Rectal smooth muscle tissue (tissue), 1 donor: ENCODE results near the gene MDH2.
"Not testable (repeated sequence)": the region's sequence is repeated elsewhere in the genome, so short reads cannot be mapped to it uniquely, and the experiment has no call there.

Experiments used
- H3K27ac ChIP-seq: one replicate; pipeline ENCODE4 v1.7.0; 2013; ENCODE audit warnings: low read depth, low read length, inconsistent platforms
- H3K27me3 ChIP-seq: one replicate; pipeline ENCODE4 v1.7.0; 2013; ENCODE audit warnings: low read length; ENCODE audit not compliant: control insufficient read depth, insufficient read depth
- H3K36me3 ChIP-seq: one replicate; pipeline ENCODE4 v1.7.0; 2013; ENCODE audit warnings: low read length; ENCODE audit not compliant: control insufficient read depth, insufficient read depth
- H3K4me1 ChIP-seq: one replicate; pipeline ENCODE4 v1.7.0; 2013; ENCODE audit warnings: low read length; ENCODE audit not compliant: control insufficient read depth, insufficient read depth
- H3K4me3 ChIP-seq: one replicate; pipeline ENCODE4 v1.7.0; 2013; ENCODE audit warnings: low read length
- H3K9ac ChIP-seq: one replicate; pipeline ENCODE4 v1.7.0; 2013; ENCODE audit warnings: low read length

Gene MDH2

DNA sequence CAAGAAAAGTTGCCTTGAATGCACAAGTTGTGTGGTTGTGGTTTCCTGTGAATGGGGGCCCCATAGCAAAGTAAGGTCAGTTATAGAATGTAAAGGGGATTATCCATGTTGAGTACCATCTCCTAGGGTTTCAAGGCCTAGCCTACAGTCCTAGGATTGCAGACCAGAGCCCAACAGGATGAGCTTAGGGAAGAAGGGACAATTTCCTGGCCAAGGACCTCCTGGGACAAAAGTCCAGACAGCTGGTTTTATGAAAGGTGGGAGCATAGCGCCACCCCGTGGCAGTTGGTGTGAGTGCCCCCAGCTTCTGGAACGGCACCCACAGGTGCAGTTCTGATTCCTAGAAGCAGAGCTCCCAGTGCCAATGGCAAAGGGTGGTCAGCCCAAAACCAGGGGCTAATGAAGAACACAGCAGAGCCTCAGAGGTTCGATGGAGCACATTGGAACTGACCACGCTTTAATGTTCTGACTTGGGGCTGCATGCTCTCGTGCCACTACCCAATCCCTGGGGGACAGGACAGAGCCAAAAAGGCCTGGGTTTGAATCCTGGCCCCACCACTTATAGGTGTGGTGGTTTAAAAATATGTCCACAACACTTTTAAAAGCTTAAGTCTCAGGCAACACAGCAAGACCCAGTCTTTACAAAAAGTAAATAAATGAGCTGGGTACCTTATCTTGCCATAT lies 27.7 kb upstream of the MDH2 start:
- H3K4me1 ChIP-seq: no peaks in the 10 kb centered on the region
- H3K27ac ChIP-seq: no peak overlapping the region
- H3K36me3 ChIP-seq: peaks cover 7% of the 10 kb centered on the region
- no peaks in the 10 kb centered on the region for H3K27me3 ChIP-seq
- H3K9ac ChIP-seq: no peak overlapping the region
- H3K4me3 ChIP-seq: no peak overlapping the region

DNA sequence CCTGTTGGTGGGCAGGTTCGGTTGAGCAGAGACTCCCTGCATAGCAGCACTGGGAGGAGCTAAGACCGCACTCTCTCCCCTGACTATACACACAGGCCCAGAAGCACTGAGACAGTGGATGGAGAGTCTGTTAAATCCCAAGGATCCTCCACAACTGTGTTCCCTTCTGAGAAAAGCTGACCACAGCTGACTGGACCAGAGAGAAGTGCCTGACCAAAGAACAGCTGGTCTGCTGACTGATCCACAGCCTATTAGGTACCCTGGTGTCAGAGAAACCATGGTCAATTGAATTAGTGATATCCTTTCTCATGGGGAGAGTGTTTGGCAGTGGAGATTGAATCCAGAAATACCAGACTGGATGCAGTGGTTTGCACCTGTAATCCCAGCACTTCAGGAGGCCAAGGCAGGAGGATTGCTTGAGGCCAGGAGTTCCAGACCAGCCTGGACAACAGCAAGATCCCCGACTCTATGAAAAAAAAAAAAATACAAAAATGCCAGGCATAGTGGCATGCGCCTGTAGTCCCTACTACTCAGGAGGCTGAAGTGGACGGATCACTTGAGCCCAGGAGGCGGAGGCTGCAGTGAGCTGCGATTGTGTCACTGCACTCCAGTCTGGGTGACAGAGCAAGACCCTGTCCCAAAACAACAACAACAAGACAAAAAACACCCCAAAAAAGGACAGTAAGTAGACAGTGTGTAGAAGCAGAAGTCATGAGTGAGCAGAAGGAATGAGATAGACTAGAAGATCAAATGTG lies 25.7 kb upstream of the MDH2 start:
- Histone ChIP-seq H3K27me3 (no peaks in the 10 kb centered on the region), H3K4me1 (no peaks in the 10 kb centered on the region), H3K27ac (no peak overlapping the region), H3K36me3 (peaks cover 9% of the 10 kb centered on the region), H3K9ac (no peak overlapping the region), H3K4me3 (no peak overlapping the region)

DNA sequence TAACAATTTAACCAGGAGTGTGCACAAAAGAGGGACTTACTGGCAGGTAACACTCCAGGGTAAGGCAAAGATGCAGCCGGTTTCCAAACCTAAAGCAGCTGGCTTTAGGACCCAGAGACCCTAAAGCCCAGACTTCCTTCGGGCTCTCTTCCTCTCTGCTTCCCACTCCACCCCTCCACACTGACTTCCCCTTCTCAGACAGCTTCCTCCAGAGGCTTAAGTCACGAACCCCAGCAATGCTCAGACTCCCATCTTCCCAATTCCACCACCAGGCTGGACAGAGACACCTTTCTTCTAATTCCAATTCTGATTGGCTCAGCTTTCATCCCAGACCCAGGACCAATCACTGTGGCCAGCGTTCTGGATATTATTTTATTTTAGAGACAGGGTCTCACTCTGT lies 24.9 kb upstream of the MDH2 start:
- H3K36me3 ChIP-seq: peaks cover 9% of the 10 kb centered on the region
- no peak overlapping the region for H3K4me3 ChIP-seq
- no peaks in the 10 kb centered on the region for H3K27me3 ChIP-seq
- H3K27ac ChIP-seq: no peak overlapping the region
- H3K4me1 ChIP-seq: no peaks in the 10 kb centered on the region
- no peak overlapping the region for H3K9ac ChIP-seq

DNA sequence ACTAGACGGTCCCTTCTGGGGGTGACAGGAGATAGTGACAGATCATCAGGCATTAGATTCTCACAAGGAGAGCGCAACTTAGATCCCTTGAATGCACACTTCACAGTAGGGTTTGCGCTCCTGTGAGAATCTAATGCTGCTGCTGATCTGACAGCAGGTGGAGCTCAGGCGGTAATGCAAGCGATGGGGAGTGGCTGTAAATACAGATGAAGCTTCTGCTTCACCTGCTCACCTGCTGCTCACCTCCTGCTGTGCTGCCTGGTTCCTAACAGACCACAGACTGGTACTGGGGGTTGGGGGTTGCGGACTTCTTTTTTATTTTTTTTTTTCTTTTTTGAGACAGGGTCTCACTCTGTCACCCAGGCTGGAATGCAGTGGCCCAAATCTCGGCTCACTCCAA lies 18.2 kb upstream of the MDH2 start:
- H3K27me3 ChIP-seq, H3K36me3 ChIP-seq, H3K9ac ChIP-seq, H3K27ac ChIP-seq, H3K4me1 ChIP-seq, H3K4me3 ChIP-seq: not testable (repeated sequence)

- H3K36me3 ChIP-seq: peaks cover 2% of the 10 kb centered on the region
- H3K4me3 ChIP-seq: no peak overlapping the region
- H3K27me3 ChIP-seq: no peaks in the 10 kb centered on the region
- H3K27ac ChIP-seq: no peak overlapping the region
- no peaks in the 10 kb centered on the region for H3K4me1 ChIP-seq
- H3K9ac ChIP-seq: no peak overlapping the region
Observed at GRCh38 chr7:76031964-76032363, 15.9 kb upstream of the MDH2 start.

DNA sequence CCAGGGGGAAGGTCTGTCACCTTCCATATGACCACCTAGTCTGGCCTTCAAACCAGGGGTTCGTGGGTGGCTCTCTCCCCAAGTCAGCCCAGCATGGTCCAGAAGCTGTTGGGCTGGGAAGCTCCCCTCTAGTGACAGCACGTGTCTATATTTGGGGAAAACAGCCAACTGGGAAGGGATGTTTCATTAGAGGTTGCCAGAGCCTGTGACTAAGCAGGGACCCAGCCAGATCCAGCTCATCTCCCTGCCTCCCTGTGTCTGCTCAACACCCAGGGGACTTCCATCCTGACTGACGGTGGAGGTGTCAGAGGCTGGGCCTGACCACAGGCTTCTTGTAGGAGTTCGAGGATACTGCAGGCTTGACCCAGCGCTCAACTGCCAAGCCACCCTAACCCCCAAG lies 10.6 kb upstream of the MDH2 start:
- Histone ChIP-seq H3K27ac (no peak overlapping the region), H3K4me1 (no peaks in the 10 kb centered on the region), H3K4me3 (no peak overlapping the region), H3K27me3 (no peaks in the 10 kb centered on the region), H3K9ac (no peak overlapping the region), H3K36me3 (peaks cover 3% of the 10 kb centered on the region)

DNA sequence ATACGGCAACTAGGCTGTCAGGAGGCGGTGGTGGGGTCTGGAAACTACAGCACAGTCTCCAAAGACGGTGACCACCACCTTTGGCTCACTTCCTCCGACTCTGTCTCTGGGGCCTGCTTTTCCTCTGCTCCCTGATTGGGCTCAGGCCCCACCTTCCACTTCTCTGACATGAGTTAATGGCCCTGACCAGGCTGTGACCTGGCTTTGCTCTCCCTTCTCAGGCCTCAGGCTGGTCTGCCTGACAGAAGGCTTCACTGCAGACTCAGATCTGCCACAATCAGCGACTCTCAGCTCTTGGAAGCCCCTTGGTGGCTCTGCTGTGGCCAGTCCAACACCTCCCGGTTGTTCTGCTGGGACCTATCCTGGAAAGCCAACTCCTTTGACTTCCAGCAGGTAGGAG lies 7.8 kb upstream of the MDH2 start:
- Histone ChIP-seq H3K4me1 (no peaks in the 10 kb centered on the region), H3K9ac (no peak overlapping the region), H3K27me3 (no peaks in the 10 kb centered on the region), H3K27ac (no peak overlapping the region), H3K4me3 (no peak overlapping the region), H3K36me3 (peaks cover 3% of the 10 kb centered on the region)

DNA sequence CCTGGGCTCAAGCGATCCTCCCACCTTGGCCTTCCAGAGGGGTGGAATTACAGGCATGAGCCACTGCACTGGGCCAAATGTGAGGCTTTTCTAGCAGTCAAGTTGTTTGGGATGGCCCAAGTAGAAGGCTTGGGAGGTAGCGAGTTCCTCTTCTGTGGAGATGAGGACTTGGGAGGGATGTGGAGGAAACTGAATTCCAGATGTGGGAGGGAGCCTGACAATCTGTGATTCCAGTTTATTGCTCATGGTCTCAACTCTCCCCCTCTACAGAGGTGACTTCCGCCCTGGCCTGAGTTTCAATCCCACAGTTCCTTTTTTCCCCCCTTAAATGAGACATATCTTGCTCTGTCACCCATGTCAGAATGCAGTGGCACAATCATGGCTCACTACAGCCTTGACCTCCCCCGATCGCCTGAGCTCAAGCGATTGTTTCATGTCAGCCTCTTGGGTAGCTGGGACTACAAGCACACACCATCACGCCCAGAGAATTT lies 3.5 kb upstream of the MDH2 start:
- H3K9ac ChIP-seq: no peak overlapping the region
- H3K27ac ChIP-seq: no peak overlapping the region
- H3K4me1 ChIP-seq: peaks cover 4% of the 10 kb centered on the region
- no peak overlapping the region for H3K4me3 ChIP-seq
- peaks cover 3% of the 10 kb centered on the region for H3K36me3 ChIP-seq
- no peaks in the 10 kb centered on the region for H3K27me3 ChIP-seq

- peaks cover 5% of the 10 kb centered on the region for H3K4me1 ChIP-seq
- peak overlapping the region; percentile 95 for H3K27ac ChIP-seq
- H3K4me3 ChIP-seq: peak overlapping the region; percentile 99
- peaks cover 5% of the 10 kb centered on the region for H3K36me3 ChIP-seq
- peak overlapping the region; percentile 99 for H3K9ac ChIP-seq
- no peaks in the 10 kb centered on the region for H3K27me3 ChIP-seq
Observed at GRCh38 chr7:76047305-76047810, 548 bp upstream of the MDH2 start.

- no peaks in the 10 kb centered on the region for H3K27me3 ChIP-seq
- peak overlapping the region; percentile 95 for H3K27ac ChIP-seq
- H3K4me1 ChIP-seq: peaks cover 5% of the 10 kb centered on the region
- H3K36me3 ChIP-seq: peaks cover 8% of the 10 kb centered on the region
- H3K9ac ChIP-seq: peak overlapping the region; percentile 74
- H3K4me3 ChIP-seq: peak overlapping the region; percentile 99
Observed at GRCh38 chr7:76048668-76048988, 722 bp downstream of the MDH2 start.

DNA sequence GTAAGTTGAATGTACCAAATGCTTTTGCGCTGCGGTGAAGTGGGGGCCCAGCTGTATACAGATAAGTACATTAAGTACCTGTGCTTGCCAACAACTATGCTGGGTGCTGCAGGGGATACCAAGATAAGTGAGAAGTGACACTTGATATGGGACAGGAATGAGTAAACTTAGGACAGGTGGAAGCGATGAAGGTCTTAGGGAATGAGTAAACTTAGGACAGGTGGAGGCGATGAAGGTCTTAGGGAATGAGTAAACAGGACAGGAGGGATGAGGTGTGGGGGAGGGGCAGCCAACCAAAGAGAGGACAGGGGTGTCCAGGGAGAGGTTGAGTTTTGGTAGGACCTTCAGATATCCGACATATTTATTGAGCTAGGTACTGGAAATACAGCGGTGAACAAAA lies 1.4 kb downstream of the MDH2 start:
- no peak overlapping the region for H3K9ac ChIP-seq
- peak overlapping the region; percentile 99 for H3K4me3 ChIP-seq
- no peaks in the 10 kb centered on the region for H3K27me3 ChIP-seq
- peaks cover 10% of the 10 kb centered on the region for H3K4me1 ChIP-seq
- peaks cover 8% of the 10 kb centered on the region for H3K36me3 ChIP-seq
- no peak overlapping the region for H3K27ac ChIP-seq

DNA sequence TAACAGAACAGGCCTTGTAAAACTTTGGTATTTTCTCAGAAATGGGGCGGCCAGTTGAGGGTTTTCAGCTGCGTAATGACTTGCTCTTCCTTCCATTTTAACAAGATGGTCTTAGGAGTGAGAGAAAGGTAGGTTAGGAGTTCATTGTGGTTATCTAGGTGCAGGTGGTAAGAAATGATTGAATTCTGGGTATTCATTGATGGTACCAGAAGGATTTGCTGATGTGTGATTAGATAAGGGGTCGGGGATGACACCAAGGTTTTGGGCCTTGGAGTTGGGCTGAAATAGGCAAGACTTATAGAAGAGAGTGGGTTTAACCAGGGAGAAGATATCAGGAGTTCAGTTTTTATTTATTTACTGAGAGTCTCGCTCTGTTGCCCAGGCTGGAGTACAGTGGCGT lies 2.6 kb downstream of the MDH2 start:
- H3K27me3 ChIP-seq: no peaks in the 10 kb centered on the region
- peaks cover 8% of the 10 kb centered on the region for H3K36me3 ChIP-seq
- no peak overlapping the region for H3K9ac ChIP-seq
- H3K4me1 ChIP-seq: peaks cover 13% of the 10 kb centered on the region
- no peak overlapping the region for H3K4me3 ChIP-seq
- H3K27ac ChIP-seq: no peak overlapping the region

DNA sequence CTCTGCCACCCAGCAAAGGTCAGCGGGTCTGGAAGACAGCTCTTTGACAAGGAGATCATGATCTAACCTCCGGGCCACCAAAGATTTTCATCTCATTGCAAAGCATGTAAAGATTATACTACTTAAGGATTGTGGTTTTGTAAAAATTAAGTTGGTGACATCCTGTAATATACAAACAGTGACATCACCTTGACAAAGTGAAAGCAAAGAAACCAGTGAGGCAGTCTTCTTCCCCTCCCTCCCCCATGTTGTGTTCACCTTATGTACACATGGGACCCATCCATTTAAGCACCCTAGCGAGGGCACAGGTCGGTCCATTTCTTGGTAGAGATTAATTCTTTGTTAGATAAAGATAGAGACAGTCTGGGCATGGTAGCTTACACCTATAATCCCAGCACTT lies 3.9 kb downstream of the MDH2 start:
- Histone ChIP-seq H3K27ac (no peak overlapping the region), H3K36me3 (peaks cover 8% of the 10 kb centered on the region), H3K9ac (no peak overlapping the region), H3K27me3 (no peaks in the 10 kb centered on the region), H3K4me3 (no peak overlapping the region), H3K4me1 (peaks cover 13% of the 10 kb centered on the region)
